SU-DHL-6 (cell line): ENCODE results near the gene SUGCT.

Experiments
- H2AFZ ChIP-seq: fragments of 200-600 bp; sonication (generic); 2 replicates; pipeline ENCODE4 v1.6.1; 2014; ENCODE audit warnings: low read depth, mild to moderate bottlenecking, moderate library complexity, mixed read lengths, antibody characterized with exemption, low read length; ENCODE audit not compliant: severe bottlenecking
- H3F3A ChIP-seq: fragments of 200-600 bp; shearing (Covaris generic); 2 replicates; pipeline ENCODE4 v1.6.0; 2016; ENCODE audit warnings: antibody characterized with exemption, mild to moderate bottlenecking; ENCODE audit not compliant: insufficient read depth
- H3K27ac ChIP-seq: fragments of 200-600 bp; sonication (generic); 2 replicates; pipeline ENCODE4 v1.5.1; 2016; ENCODE audit warnings: low read depth, mild to moderate bottlenecking, low read length, moderate library complexity, mixed read lengths
- H3K27me3 ChIP-seq: fragments of 200-600 bp; sonication (generic), shearing (Covaris generic); 2 replicates; pipeline ENCODE4 v1.6.0; 2014; ENCODE audit warnings: mild to moderate bottlenecking, low read length
- H3K36me3 ChIP-seq: fragments of 200-600 bp; sonication (generic); 2 replicates; pipeline ENCODE4 v1.6.1; 2014; ENCODE audit warnings: mild to moderate bottlenecking, low read length, mixed read lengths
- H3K4me2 ChIP-seq: fragments of 300-600, 200-600 bp; shearing (Covaris generic), sonication (generic); 2 replicates; pipeline ENCODE4 v1.6.0; 2014; ENCODE audit warnings: low read length, low read depth, mild to moderate bottlenecking; ENCODE audit not compliant: poor library complexity, severe bottlenecking
- H3K4me3 ChIP-seq: fragments of 200-600 bp; sonication (generic); 2 replicates; pipeline ENCODE4 v1.5.1; 2014; ENCODE audit warnings: antibody characterized with exemption, low read length, mild to moderate bottlenecking, mixed read lengths; ENCODE audit not compliant: insufficient read depth, poor library complexity, severe bottlenecking
- H3K79me2 ChIP-seq: fragments of 200-600 bp; sonication (generic); 2 replicates; pipeline ENCODE4 v1.6.1; 2014; ENCODE audit warnings: mild to moderate bottlenecking, low read length, moderate library complexity; ENCODE audit not compliant: insufficient read depth
- H3K9ac ChIP-seq: fragments of 200-600 bp; sonication (generic); 2 replicates; pipeline ENCODE4 v1.7.0; 2014; ENCODE audit warnings: mild to moderate bottlenecking, low read length
- H3K9me2 ChIP-seq: fragments of 200-600 bp; sonication (generic); replicated peaks from 2 replicates; pipeline ENCODE4 v1.6.1; 2014; ENCODE audit warnings: low read length; ENCODE audit not compliant: insufficient read depth
- H3K9me3 ChIP-seq: fragments of 200-600 bp; sonication (generic); 2 replicates; pipeline ENCODE4 v1.6.1; 2014; ENCODE audit warnings: low read length, mixed read lengths; ENCODE audit not compliant: insufficient read depth
- H4K20me1 ChIP-seq: fragments of 200-600 bp; sonication (generic); 2 replicates; pipeline ENCODE4 v1.6.1; 2014; ENCODE audit warnings: low read depth, mild to moderate bottlenecking, antibody characterized with exemption, low read length, moderate library complexity, mixed read lengths
- EZH2phosphoT487 ChIP-seq: fragments of 200-600 bp; sonication (generic), shearing (Covaris generic); conservative IDR thresholded peaks from 2 replicates; pipeline ENCODE4 v1.6.1; 2018; ENCODE audit warnings: mild to moderate bottlenecking, antibody characterized with exemption, low read length, moderate library complexity, mixed read lengths
- TF ChIP-seq, protein P1 (sequence below): fragments of 200-600 bp; sonication (generic); IDR thresholded peaks from one replicate; pipeline ENCODE4 v1.5.1; 2017; ENCODE audit warnings: antibody characterized with exemption, mild to moderate bottlenecking, low read length, moderate library complexity; ENCODE audit not compliant: insufficient read depth, poor library complexity, severe bottlenecking

The SUGCT gene

DNA sequence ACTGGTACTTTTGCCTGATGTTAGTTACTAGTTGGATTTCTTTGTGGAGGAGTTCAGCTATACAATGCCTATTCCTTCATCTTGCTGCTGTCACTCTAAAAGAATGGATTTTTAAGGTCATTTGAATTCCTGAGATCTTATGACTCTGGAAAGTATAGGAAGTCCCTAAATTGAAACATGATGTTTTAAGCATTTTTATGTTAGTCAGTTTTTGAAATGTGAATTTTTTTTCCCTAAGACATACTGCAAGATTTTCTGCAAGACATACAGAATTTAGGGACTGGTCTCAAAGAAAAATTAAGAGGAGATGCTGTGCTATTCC lies 355.8 kb downstream of the SUGCT start:
- Histone ChIP-seq H3K36me3 (no peaks in the 10 kb centered on the region), H3K9me2 (no peaks in the 10 kb centered on the region), H4K20me1 (no peaks in the 10 kb centered on the region), H3K4me2 (no peak overlapping the region), H3F3A (no peaks in the 10 kb centered on the region), H3K9me3 (no peaks in the 10 kb centered on the region), H3K79me2 (no peaks in the 10 kb centered on the region), H3K9ac (no peak overlapping the region), H3K4me3 (no peak overlapping the region), H2AFZ (no peak overlapping the region), H3K27me3 (no peaks in the 10 kb centered on the region), H3K27ac (no peak overlapping the region)
- no peak for TF ChIP-seq EZH2phosphoT487
- TF ChIP-seq, protein P1, sequence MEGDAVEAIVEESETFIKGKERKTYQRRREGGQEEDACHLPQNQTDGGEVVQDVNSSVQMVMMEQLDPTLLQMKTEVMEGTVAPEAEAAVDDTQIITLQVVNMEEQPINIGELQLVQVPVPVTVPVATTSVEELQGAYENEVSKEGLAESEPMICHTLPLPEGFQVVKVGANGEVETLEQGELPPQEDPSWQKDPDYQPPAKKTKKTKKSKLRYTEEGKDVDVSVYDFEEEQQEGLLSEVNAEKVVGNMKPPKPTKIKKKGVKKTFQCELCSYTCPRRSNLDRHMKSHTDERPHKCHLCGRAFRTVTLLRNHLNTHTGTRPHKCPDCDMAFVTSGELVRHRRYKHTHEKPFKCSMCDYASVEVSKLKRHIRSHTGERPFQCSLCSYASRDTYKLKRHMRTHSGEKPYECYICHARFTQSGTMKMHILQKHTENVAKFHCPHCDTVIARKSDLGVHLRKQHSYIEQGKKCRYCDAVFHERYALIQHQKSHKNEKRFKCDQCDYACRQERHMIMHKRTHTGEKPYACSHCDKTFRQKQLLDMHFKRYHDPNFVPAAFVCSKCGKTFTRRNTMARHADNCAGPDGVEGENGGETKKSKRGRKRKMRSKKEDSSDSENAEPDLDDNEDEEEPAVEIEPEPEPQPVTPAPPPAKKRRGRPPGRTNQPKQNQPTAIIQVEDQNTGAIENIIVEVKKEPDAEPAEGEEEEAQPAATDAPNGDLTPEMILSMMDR, result no peak

- H3K9me3 ChIP-seq, result no peaks in the 10 kb centered on the region
- H3K27ac ChIP-seq, result no peak overlapping the region
- H3K36me3 ChIP-seq, result no peaks in the 10 kb centered on the region
- H3K4me2 ChIP-seq, result no peak overlapping the region
- H3K79me2 ChIP-seq, result no peaks in the 10 kb centered on the region
- H3K27me3 ChIP-seq, result no peaks in the 10 kb centered on the region
- H3K9me2 ChIP-seq, result no peaks in the 10 kb centered on the region
- TF ChIP-seq EZH2phosphoT487, result no peak
- TF ChIP-seq, protein P1, result no peak
- H2AFZ ChIP-seq, result no peak overlapping the region
- H4K20me1 ChIP-seq, result no peaks in the 10 kb centered on the region
- no peak overlapping the region for H3K4me3 ChIP-seq
- H3F3A ChIP-seq, result no peaks in the 10 kb centered on the region
- no peak overlapping the region for H3K9ac ChIP-seq
Observed at GRCh38 chr7:40492946-40493345, 358.1 kb downstream of the SUGCT start.

DNA sequence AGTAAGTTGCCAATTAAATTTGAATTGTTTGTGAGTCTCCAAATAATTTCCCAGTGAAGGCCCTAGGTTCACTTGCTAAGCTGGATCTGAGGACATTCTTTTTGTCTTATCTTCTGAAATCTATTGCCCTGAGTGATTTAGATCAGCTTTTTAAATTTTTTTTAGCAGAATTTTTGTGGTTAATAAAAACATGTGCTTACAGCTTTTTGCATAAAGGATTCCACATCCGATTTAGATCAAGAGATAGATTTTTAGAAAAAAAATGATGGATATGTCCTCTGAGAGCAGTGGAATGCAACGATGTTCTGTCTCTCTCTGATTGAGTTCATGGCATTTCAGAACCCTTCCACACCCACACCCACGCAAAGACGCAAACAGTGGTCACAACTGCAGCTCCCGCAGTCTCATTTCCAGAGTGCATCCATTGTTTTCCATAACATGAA lies 358.8 kb downstream of the SUGCT start:
- Histone ChIP-seq H3K9me2 (no peaks in the 10 kb centered on the region), H4K20me1 (no peaks in the 10 kb centered on the region), H3K9me3 (no peaks in the 10 kb centered on the region), H3K4me2 (no peak overlapping the region), H3K27me3 (no peaks in the 10 kb centered on the region), H2AFZ (no peak overlapping the region), H3K4me3 (no peak overlapping the region), H3F3A (no peaks in the 10 kb centered on the region), H3K36me3 (no peaks in the 10 kb centered on the region), H3K79me2 (no peaks in the 10 kb centered on the region), H3K27ac (no peak overlapping the region), H3K9ac (no peak overlapping the region)
- no peak for TF ChIP-seq EZH2phosphoT487
- TF ChIP-seq, protein P1, result no peak

DNA sequence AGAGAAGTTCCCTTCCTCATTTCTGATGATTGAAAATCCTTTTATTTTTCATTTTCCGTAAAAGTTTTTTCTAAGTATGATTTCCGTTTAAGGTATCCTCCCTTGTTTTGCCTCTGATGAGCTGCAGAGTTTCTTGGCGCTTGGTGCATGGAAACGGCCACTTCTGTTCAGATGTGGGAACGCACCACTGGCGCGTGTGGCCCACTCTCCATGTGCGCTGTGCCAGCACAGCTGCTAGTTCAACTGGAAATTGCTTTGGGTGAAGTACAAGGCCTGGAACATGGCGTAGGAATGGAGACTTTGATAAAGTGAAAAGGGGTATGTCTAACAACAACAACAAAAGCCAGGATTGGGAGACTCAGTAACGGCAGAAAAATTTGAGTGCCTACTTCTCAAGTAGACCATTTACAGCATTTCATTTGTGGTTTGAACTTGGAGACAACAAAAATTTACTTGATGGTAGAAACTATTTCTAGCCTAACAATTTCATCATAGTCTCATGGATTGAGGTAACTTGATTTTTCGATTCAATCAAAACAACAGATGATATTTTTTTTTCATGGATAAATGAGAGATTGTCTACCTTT lies 364.2 kb downstream of the SUGCT start:
- Histone ChIP-seq H3K4me3 (no peak overlapping the region), H3F3A (no peaks in the 10 kb centered on the region)
- TF ChIP-seq EZH2phosphoT487, result no peak
- TF ChIP-seq, protein P1, result no peak

More for the DNA sequence above, 364.2 kb downstream of the SUGCT start:
- Histone ChIP-seq H3K79me2 (no peaks in the 10 kb centered on the region), H3K27ac (no peak overlapping the region), H4K20me1 (no peaks in the 10 kb centered on the region), H3K9me3 (no peaks in the 10 kb centered on the region), H3K9me2 (no peaks in the 10 kb centered on the region), H3K27me3 (no peaks in the 10 kb centered on the region), H3K4me2 (no peak overlapping the region), H3K36me3 (no peaks in the 10 kb centered on the region), H3K9ac (no peak overlapping the region), H2AFZ (no peak overlapping the region)
